Naive thymus-derived CD4-positive, alpha-beta T cell (primary cell): ENCODE data around the gene SCGB3A1. TPM values are rescaled to one million over a fixed set of nuclear protein-coding genes. Genes with fewer than 3 reads are reported as not detected.

Source experiments
- ATAC-seq: fragments of 150-1000 bp; cut with Tn5 transposase; 2 replicates; pipeline ENCODE4 v1.10.0; 2021; ENCODE audit warnings: mild to moderate bottlenecking, moderate library complexity
- CTCF ChIA-PET: fragments of 350-600 bp; sonication (Branson Sonifier 250); formaldehyde crosslinking; loops from one replicate; lab custom pipeline; 2021; ENCODE audit warnings: antibody characterized with exemption; lab: Charles Lee
- POLR2A ChIA-PET: fragments of 350-600 bp; sonication (Branson Sonifier 250); formaldehyde crosslinking; loops from one replicate; lab custom pipeline; 2021; ENCODE audit warnings: antibody characterized with exemption, inconsistent platforms; lab: Charles Lee
- DNase-seq, 9 donors: peaks; one replicate each; pipeline versions ENCODE4 v3.0.0 to v3.0.0-alpha.2; 2020 to 2022; ENCODE audit warnings: mixed read lengths in 1 of 9
- H3K27ac ChIP-seq: one replicate; pipeline ENCODE4 v1.7.0; 2013; ENCODE audit warnings: mild to moderate bottlenecking, low read depth, low read length, moderate library complexity
- H3K27me3 ChIP-seq, 2 donors: one replicate each; pipeline ENCODE4 v1.7.0; 2013; ENCODE audit warnings: low read length in 2 of 2, mild to moderate bottlenecking in 2 of 2, moderate library complexity in 2 of 2; ENCODE audit not compliant: control insufficient read depth in 2 of 2, insufficient read depth in 2 of 2
- H3K36me3 ChIP-seq, 3 experiments: 1 replicate in 2 of 3; 2 replicates in 1 of 3; pipeline ENCODE4 v1.7.0; 2013; ENCODE audit warnings: low read length in 3 of 3, mild to moderate bottlenecking in 3 of 3, moderate library complexity in 1 of 3; ENCODE audit not compliant: insufficient read depth in 3 of 3, control insufficient read depth in 2 of 3
- H3K4me1 ChIP-seq, 2 donors: one replicate each; pipeline ENCODE4 v1.7.0; 2013; ENCODE audit warnings: low read length in 2 of 2, mild to moderate bottlenecking in 2 of 2, moderate library complexity in 1 of 2; ENCODE audit not compliant: control insufficient read depth in 2 of 2, insufficient read depth in 2 of 2
- H3K4me3 ChIP-seq: 2 replicates; pipeline ENCODE4 v1.7.0; 2013; ENCODE audit warnings: mild to moderate bottlenecking, low read length
- H3K9me3 ChIP-seq, 3 experiments: 1 replicate in 2 of 3; 2 replicates in 1 of 3; pipeline ENCODE4 v1.7.0; 2013; ENCODE audit warnings: low read length in 3 of 3; ENCODE audit not compliant: control insufficient read depth in 2 of 3
- H3K27ac Mint-ChIP-seq, 9 donors: one replicate each; pipeline ENCODE4 v1.8.0; 2020 to 2022; ENCODE audit warnings: mixed read lengths in 9 of 9, mild to moderate bottlenecking in 8 of 9, moderate library complexity in 5 of 9, inconsistent platforms in 2 of 9
- H3K27me3 Mint-ChIP-seq, 5 donors: one replicate each; pipeline ENCODE4 v1.8.0; 2021 to 2022; ENCODE audit warnings: mixed read lengths in 5 of 5, mild to moderate bottlenecking in 1 of 5
- H3K36me3 Mint-ChIP-seq, 5 donors: one replicate each; pipeline ENCODE4 v1.8.0; 2020 to 2022; ENCODE audit warnings: mixed read lengths in 5 of 5, mild to moderate bottlenecking in 3 of 5, inconsistent platforms in 1 of 5
- H3K4me1 Mint-ChIP-seq, 7 donors: one replicate each; pipeline ENCODE4 v1.8.0; 2020 to 2022; ENCODE audit warnings: mixed read lengths in 7 of 7, mild to moderate bottlenecking in 3 of 7, inconsistent platforms in 1 of 7
- H3K4me3 Mint-ChIP-seq, 10 donors: one replicate each; pipeline ENCODE4 v1.8.0; 2020 to 2022; ENCODE audit warnings: mild to moderate bottlenecking in 10 of 10, mixed read lengths in 10 of 10, moderate library complexity in 6 of 10, inconsistent platforms in 2 of 10
- H3K9me3 Mint-ChIP-seq, 11 donors: one replicate each; pipeline ENCODE4 v1.8.0; 2020 to 2022; ENCODE audit warnings: mixed read lengths in 11 of 11, mild to moderate bottlenecking in 4 of 11, inconsistent platforms in 1 of 11, moderate library complexity in 1 of 11
- intact Hi-C, 2 donors: fragments of 100-400 bp; cut with micrococcal nuclease; formaldehyde crosslinking; loops; one replicate each; pipeline ENCODE4 v1.15.1; 2023
- polyA plus RNA-seq, 2 donors: library from polyadenylated mRNA; unstranded; fragments of 300-500 nt; fragmentation: Illumina TruSeq; gene quantifications; one replicate each; pipeline ENCODE4 v1.2.3, GENCODE V29; 2021
- total RNA-seq, 6 experiments: library from RNA in 5 of 6; stranded (reverse) in 5 of 6; gene quantifications; 1 replicate in 5 of 6; 2 replicates in 1 of 6; pipeline ENCODE4 v1.2.3 and lab custom pipeline; 2021 to 2026

The SCGB3A1 gene
- total and polyA plus RNA-seq, 7 experiments from 2014 or later = 24.3 TPM; not detected in 6

DNA sequence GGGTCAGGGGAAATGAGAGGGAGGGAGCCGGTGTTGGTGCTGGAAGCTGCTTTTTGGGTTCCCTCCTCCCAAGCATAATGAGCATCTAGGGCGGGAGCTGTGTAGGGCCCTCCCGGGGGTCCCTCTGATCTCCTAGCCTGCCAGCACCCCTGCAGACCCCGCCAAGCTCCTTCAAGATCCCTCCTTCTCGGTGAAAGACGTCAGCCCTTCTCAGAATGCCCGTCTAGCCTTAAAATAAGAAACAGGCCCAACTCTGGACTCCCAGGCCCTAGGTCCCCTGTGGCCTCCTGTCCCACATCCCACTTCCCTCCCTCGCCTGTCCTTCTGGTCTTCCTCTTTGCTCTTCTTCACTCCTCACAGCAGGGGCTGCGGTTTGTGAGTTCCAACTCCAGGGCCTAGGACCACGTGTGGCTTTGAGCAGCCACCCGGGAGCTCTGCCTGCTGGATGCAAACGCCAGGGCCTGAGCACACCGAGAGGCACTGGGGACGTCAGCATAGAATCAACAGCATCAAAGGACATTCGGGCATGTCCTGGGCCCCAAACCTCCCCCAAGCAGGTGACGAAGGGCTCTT lies 8.8 kb upstream of the SCGB3A1 start:
- ChIA-PET POLR2A (no interaction called here), CTCF (no interaction called here)
- H3K4me1 ChIP-seq = no peaks in the 10 kb centered on the region
- Mint-ChIP-seq H3K27ac (no peak overlapping the region), H3K27me3 (no peaks in the 10 kb centered on the region), H3K9me3 (no peaks in the 10 kb centered on the region), H3K36me3 (no peaks in the 10 kb centered on the region), H3K4me3 (no peak overlapping the region), H3K4me1 (no peaks in the 10 kb centered on the region)
- DNase-seq (no peak), ATAC-seq (no peak)
- no peak overlapping the region for H3K27ac ChIP-seq
- H3K36me3 ChIP-seq = no peaks in the 10 kb centered on the region
- no peaks in the 10 kb centered on the region for H3K9me3 ChIP-seq
- H3K4me3 ChIP-seq = no peak overlapping the region
- H3K27me3 ChIP-seq = no peaks in the 10 kb centered on the region
- intact Hi-C loops = no loop called here

DNA sequence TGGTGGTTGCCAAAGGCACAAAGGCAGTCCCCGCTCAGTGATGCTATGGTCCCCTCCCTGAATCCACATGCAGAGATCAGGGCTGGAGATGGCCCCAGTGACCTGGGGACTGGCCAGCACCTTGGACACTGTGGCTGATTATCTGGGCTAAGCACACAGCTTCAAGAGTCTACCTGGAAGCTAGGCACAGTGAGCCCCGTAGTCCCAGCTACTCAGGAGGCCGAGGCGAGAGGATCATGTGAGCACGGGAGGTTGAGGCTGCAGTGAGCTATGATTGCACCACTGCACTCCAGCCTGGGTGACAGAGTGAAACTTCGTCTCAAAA lies 8.3 kb upstream of the SCGB3A1 start:
- no peak overlapping the region for H3K27ac ChIP-seq
- Mint-ChIP-seq H3K36me3 (no peaks in the 10 kb centered on the region), H3K27me3 (no peaks in the 10 kb centered on the region), H3K4me1 (no peaks in the 10 kb centered on the region), H3K9me3 (no peaks in the 10 kb centered on the region), H3K4me3 (no peak overlapping the region), H3K27ac (no peak overlapping the region)
- no peaks in the 10 kb centered on the region for H3K27me3 ChIP-seq
- intact Hi-C loops = no loop called here
- ATAC-seq (no peak), DNase-seq (no peak)
- no peak overlapping the region for H3K4me3 ChIP-seq
- H3K9me3 ChIP-seq = no peaks in the 10 kb centered on the region
- POLR2A ChIA-PET = no interaction called here
- no peaks in the 10 kb centered on the region for H3K36me3 ChIP-seq
- no peaks in the 10 kb centered on the region for H3K4me1 ChIP-seq
- CTCF ChIA-PET = no interaction called here

DNA sequence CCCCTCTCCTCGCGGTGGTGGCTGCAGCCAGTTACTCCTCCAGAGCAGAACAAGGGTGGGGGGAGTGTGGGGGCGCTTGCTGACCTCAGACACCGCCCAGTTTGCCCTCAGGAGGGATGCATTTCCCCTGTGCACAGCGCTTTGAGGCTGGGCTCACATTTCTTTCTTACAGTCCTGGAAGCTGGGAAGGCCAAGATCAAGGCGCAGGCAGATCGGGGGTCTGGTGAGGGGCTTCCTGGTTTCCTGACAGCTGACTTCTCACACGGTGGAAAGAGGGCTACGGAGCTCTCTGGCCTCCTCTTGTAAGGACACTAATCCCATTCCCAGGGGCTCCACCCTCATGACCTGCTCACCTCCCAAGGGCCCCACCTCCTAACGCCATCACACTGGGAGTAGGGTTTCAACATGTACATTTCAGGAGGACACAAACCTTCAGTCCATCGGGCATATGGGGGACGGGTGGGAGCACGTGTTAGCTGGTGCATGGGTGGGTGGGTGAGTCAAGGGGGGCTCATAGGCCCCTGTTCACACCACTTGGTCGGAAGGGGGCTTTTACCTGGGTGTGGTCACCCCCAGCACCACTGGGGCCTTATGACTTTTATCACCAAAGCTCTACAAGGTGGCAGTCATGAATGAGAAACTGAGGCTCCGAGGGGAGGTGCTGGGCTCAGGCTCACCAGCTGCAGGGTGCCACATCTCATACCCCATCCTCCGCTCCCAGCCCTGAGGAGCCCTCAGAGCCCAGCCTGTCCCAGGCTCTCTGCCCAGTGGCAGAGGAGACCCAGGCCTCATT lies 7.7 kb upstream of the SCGB3A1 start:
- DNase-seq (no peak), ATAC-seq (no peak)
- ChIA-PET POLR2A (no interaction called here), CTCF (no interaction called here)
- Histone ChIP-seq H3K4me1 (no peaks in the 10 kb centered on the region), H3K27ac (no peak overlapping the region), H3K9me3 (no peaks in the 10 kb centered on the region), H3K4me3 (no peak overlapping the region), H3K36me3 (no peaks in the 10 kb centered on the region), H3K27me3 (no peaks in the 10 kb centered on the region)
- Mint-ChIP-seq H3K4me3 (no peak overlapping the region), H3K36me3 (no peaks in the 10 kb centered on the region), H3K27me3 (no peaks in the 10 kb centered on the region), H3K27ac (no peak overlapping the region), H3K4me1 (no peaks in the 10 kb centered on the region), H3K9me3 (no peaks in the 10 kb centered on the region)
- intact Hi-C loops = no loop called here

- Mint-ChIP-seq H3K36me3 (no peaks in the 10 kb centered on the region), H3K4me1 (peaks cover 0 to 1% (median 0%) of the 10 kb centered on the region in 7 donors), H3K9me3 (no peaks in the 10 kb centered on the region), H3K4me3 (no peak overlapping the region), H3K27ac (no peak overlapping the region), H3K27me3 (peaks cover 2 to 6% (median 5%) of the 10 kb centered on the region in 5 donors)
- Histone ChIP-seq H3K27me3 (no peaks in the 10 kb centered on the region), H3K4me1 (no peaks in the 10 kb centered on the region), H3K9me3 (no peaks in the 10 kb centered on the region), H3K27ac (no peak overlapping the region), H3K4me3 (no peak overlapping the region), H3K36me3 (no peaks in the 10 kb centered on the region)
- POLR2A ChIA-PET = no interaction called here
- ATAC-seq (no peak), DNase-seq (no peak)
- intact Hi-C loops = no loop called here
- CTCF ChIA-PET = no interaction called here
Measured at GRCh38 chr5:180598316-180598701, 7.0 kb upstream of the SCGB3A1 start.

DNA sequence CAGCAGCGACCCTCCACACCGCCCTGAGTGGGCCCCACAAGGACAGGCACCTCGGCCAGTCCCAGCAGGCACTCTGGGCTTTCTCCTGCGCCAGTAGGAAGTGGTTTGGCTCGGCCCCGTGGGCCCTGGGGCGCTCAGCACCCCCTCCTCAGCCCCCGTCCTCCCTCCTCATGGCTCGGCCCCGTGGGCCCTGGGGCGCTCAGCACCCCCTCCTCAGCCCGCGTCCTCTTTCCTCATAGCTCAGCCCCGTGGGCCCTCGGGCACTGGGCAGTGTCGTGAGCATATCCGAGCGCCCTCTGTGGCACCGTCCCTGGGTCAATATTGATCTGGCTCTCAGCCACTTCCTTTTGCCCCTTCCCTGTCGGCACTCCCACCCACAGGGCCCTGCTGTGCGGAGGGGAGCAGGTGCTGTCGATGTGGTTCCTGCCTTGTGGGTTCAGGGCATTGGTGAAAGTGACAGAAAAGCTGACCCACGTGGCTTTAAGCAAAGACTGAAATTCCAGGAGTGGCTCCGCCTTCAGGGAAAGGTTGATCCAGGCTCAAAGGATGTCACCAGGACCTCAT lies 5.5 kb upstream of the SCGB3A1 start:
- no peaks in the 10 kb centered on the region for H3K36me3 ChIP-seq
- no peak overlapping the region for H3K27ac Mint-ChIP-seq
- ATAC-seq = no peak
- peaks cover 11 to 19% (median 18%) of the 10 kb centered on the region in 5 donors for H3K27me3 Mint-ChIP-seq
- ChIA-PET CTCF (no interaction called here), POLR2A (no interaction called here)
- H3K9me3 ChIP-seq = no peaks in the 10 kb centered on the region
- peaks cover 0 to 11% (median 6%) of the 10 kb centered on the region in 7 donors for H3K4me1 Mint-ChIP-seq
- H3K4me3 ChIP-seq = no peak overlapping the region
- no peaks in the 10 kb centered on the region for H3K27me3 ChIP-seq
- H3K36me3 Mint-ChIP-seq = peaks cover 0 to 4% (median 0%) of the 10 kb centered on the region in 5 donors
- H3K4me3 Mint-ChIP-seq = no peak overlapping the region
- H3K4me1 ChIP-seq = no peaks in the 10 kb centered on the region
- intact Hi-C loops = no loop called here
- H3K27ac ChIP-seq = no peak overlapping the region
- H3K9me3 Mint-ChIP-seq = no peaks in the 10 kb centered on the region
- no peak for DNase-seq

- no peak overlapping the region for H3K4me3 ChIP-seq
- intact Hi-C loops = no loop called here
- Mint-ChIP-seq H3K4me3 (peak overlapping the region in 1 of 10 donors; percentile 25), H3K27ac (no peak overlapping the region), H3K36me3 (peaks cover 0 to 4% (median 0%) of the 10 kb centered on the region in 5 donors), H3K9me3 (no peaks in the 10 kb centered on the region), H3K27me3 (peaks cover 11 to 19% (median 18%) of the 10 kb centered on the region in 5 donors), H3K4me1 (peaks cover 0 to 11% (median 6%) of the 10 kb centered on the region in 7 donors)
- ChIA-PET CTCF (no interaction called here), POLR2A (no interaction called here)
- H3K27ac ChIP-seq = no peak overlapping the region
- no peaks in the 10 kb centered on the region for H3K9me3 ChIP-seq
- no peaks in the 10 kb centered on the region for H3K4me1 ChIP-seq
- ATAC-seq = no peak
- no peaks in the 10 kb centered on the region for H3K27me3 ChIP-seq
- H3K36me3 ChIP-seq = no peaks in the 10 kb centered on the region
- no peak for DNase-seq
Measured at GRCh38 chr5:180596115-180596667, 4.9 kb upstream of the SCGB3A1 start.
